GM19455 (cell line): ENCODE measurements around the gene TMEM95.

Source experiments
- ATAC-seq: cut with Tn5 transposase; IDR thresholded peaks from one replicate; pipeline ENCODE4 v1.9.1; 2021; ENCODE audit not compliant: unreplicated experiment

The TMEM95 gene

GRCh38 chr17:7374353-7374752 is 19.4 kb downstream of the TMEM95 start:
- no peak for ATAC-seq

GRCh38 chr17:7379134-7379533 is 24.2 kb downstream of the TMEM95 start:
- ATAC-seq, result no peak

GRCh38 chr17:7380321-7380720 is 25.4 kb downstream of the TMEM95 start:
- no peak for ATAC-seq

GRCh38 chr17:7380855-7381683 is 26.1 kb downstream of the TMEM95 start, which contains the start of gene TNK1:
Gene TNK1 (plus strand): TSS chr17:7381089. CDS start chr17:7382927, 1,838 bp downstream.
- no peak for ATAC-seq

- no peak for ATAC-seq
These were observed 27.9 kb downstream of the TMEM95 start for GRCh38 chr17:7382901-7383300.

GRCh38 chr17:7383371-7383741 is 28.4 kb downstream of the TMEM95 start:
- ATAC-seq, result no peak

- peak; percentile 60 for ATAC-seq
These were observed 29.0 kb downstream of the TMEM95 start for GRCh38 chr17:7383742-7384488.

GRCh38 chr17:7384489-7385081 is 29.6 kb downstream of the TMEM95 start:
- ATAC-seq, result no peak

- no peak for ATAC-seq
These were observed 33.9 kb downstream of the TMEM95 start for GRCh38 chr17:7388856-7389255.

GRCh38 chr17:7389924-7390910 is 35.3 kb downstream of the TMEM95 start:
- ATAC-seq, result no peak

GRCh38 chr17:7391307-7391706 is 36.4 kb downstream of the TMEM95 start:
- ATAC-seq, result no peak

- ATAC-seq, result no peak
These were observed 38.0 kb downstream of the TMEM95 start for GRCh38 chr17:7392696-7393612.

- ATAC-seq, result peak; percentile 37
These were observed 38.9 kb downstream of the TMEM95 start for GRCh38 chr17:7393613-7394451.

- peak; percentile 74 for ATAC-seq
These were observed 39.7 kb downstream of the TMEM95 start, which contains the start of gene PLSCR3 for GRCh38 chr17:7394452-7395191. Gene PLSCR3 (minus strand): TSS chr17:7394525. CDS start chr17:7394110, 415 bp downstream.

- ATAC-seq, result no peak
These were observed 41.2 kb downstream of the TMEM95 start for GRCh38 chr17:7396147-7396546.

GRCh38 chr17:7398612-7399011 is 43.7 kb downstream of the TMEM95 start:
- no peak for ATAC-seq

- ATAC-seq, result no peak
These were observed 48.2 kb downstream of the TMEM95 start for GRCh38 chr17:7403043-7403726.

GRCh38 chr17:7403727-7403976 is 48.7 kb downstream of the TMEM95 start:
- peak; percentile 17 for ATAC-seq
